Motor neuron (in vitro differentiated cells): ENCODE data around the gene DDX53. TPM values are rescaled to one million over a fixed set of nuclear protein-coding genes. Genes with fewer than 3 reads are reported as not detected.
A peak's percentile ranks its signal among the peaks of the same experiment; 100 is the strongest.

ENCODE experiments used
- ATAC-seq, 8 experiments: fragments of 200-7000 bp; cut with Tn5 transposase; replicated peaks in 6 of 8; 2 replicates each; pipeline ENCODE4 v1.8.0; 2021; ENCODE audit warnings: mild to moderate bottlenecking in 8 of 8, moderate library complexity in 8 of 8
- H3K27ac ChIP-seq, 2 donors: fragments of 250-450 bp; sonication (Bioruptor Pico); 2 replicates each; pipeline ENCODE4 v1.9.0; 2021; ENCODE audit warnings: antibody characterized with exemption in 2 of 2, mild to moderate bottlenecking in 2 of 2, moderate library complexity in 1 of 2
- H3K4me1 ChIP-seq, 2 donors: fragments of 250-450 bp; sonication (Bioruptor Pico); replicated peaks in 1 of 2; 2 replicates each; pipeline ENCODE4 v1.6.1; 2021; ENCODE audit warnings: antibody characterized with exemption in 2 of 2, mild to moderate bottlenecking in 2 of 2, moderate library complexity in 1 of 2
- H3K4me3 ChIP-seq, 5 donors: fragments of 250-450 bp; sonication (Bioruptor Pico); 2 replicates each; pipeline ENCODE4 v1.9.0; 2021; ENCODE audit warnings: antibody characterized with exemption in 5 of 5, mild to moderate bottlenecking in 5 of 5, moderate library complexity in 4 of 5
- WGBS, 10 experiments: fragments of 450-650 bp; shearing (Covaris generic); methylation state at CpG; one replicate each; pipeline ENCODE4 v1.0.0; 2022; 5-methylcytosine and 5-hydroxymethylcytosine counted together
- in situ Hi-C, 9 experiments: fragments of 400-800 bp; cut with MboI; loops; one replicate each; pipeline ENCODE4 v1.15.0; 2021; ENCODE audit warnings: low sequenced_read_pairs in 9 of 9, low pct_unique_long_range_greater_than_20kb in 2 of 9; ENCODE audit not compliant: unreplicated experiment in 9 of 9
- total RNA-seq, 8 experiments: library from RNA; unstranded; fragments of 300-600 nt; gene quantifications; 2 replicates each; pipeline versions ENCODE4 v1.2.3 to v1.2.4, GENCODE V29; 2022

DDX53 gene
- total RNA-seq, 8 experiments from 2014 or later, result 0.05 to 0.36 (median 0.09) TPM; not detected in 3

DNA sequence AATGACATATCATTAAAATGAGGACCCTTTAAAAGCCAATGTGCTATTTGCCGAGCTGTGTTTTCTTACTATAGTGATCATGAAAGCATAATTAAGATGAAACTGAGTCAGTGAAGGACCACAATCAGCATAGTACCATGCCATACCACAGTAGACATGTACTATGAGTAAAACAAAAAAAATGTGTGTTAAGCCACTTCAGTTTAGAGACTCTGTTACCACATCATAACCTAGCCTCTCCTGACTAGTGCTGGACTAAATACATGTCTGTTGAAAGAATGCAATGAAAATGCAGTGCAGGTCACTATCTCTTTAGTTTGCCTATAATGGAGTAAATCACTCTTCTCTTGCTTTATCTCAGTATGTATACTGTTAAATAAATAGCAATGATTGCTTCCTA lies 12.3 kb upstream of the DDX53 start:
- Histone ChIP-seq H3K27ac (no peak overlapping the region), H3K4me1 (no peaks in the 10 kb centered on the region), H3K4me3 (no peak overlapping the region)
- 57% methylated on average over 1 of the region's 1 CpG; no CpG with 5 or more reads in 9 of the 10 experiments for WGBS, 10 experiments
- peak in 1 of 8 experiments; percentile 23 for ATAC-seq
- in situ Hi-C loops, result no loop called here

DNA sequence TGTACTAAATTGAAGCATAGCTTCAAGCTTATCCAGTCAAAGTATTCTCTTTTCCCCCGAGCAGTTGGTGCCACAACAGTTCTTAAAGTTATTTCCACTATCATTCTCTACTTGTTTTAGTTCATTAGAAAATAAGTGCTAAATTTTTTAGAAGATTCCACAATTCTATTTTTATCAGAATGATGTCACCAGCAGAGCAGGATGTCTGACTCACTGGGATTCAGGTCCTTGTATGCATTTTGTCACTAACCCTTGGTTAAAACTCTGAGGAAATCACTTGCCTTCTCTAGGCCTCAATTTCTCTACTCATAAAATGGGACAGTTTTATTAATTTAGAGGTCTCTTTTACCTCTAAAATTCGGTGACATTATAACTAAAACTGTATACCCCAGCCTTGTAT lies 3.4 kb downstream of the DDX53 start:
- ATAC-seq, result peak in 1 of 8 experiments; percentile 39
- Histone ChIP-seq H3K4me3 (no peak overlapping the region), H3K4me1 (no peaks in the 10 kb centered on the region), H3K27ac (no peak overlapping the region)
- in situ Hi-C loops, result loop anchor here in 2 of 9 experiments (25.0 kb wide), 1 partner anchor 309 kb away; no protein-coding TSS in a partner anchor
- WGBS, 10 experiments, result 0 to 100% (median 38%) methylated on average over 1 to 2 of the region's 2 CpGs; no CpG with 5 or more reads in 2 of the 10 experiments

DNA sequence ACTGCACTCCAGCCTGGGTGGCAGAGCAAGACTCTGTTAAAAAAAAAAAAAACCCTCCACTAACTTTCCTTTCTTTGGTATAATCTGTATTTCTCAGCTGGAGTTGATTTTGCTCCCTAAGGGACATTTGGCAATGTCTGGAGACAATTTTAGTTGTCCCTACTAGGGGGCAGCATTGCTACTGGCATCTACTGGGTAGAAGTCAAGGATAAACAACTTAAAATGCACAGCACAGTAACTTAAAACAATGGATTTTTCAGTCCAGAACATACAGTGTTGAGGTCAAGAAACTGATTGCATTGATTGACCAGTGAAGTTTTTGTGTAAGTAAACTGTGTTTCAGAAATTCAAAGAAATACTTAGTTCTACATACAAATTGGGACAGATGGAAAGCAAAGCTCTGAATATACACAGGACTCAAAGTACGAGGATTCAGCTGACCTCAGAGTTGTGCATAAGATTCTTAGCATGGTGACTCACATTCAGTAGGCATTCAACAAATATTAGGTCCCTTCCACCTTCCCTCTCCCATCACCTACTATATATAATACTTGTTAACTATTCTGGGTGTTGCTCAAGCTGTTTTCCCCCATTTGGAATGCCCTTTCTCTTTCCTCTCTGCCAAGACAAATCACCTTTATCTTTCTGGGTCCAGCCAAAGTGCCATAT lies 8.8 kb downstream of the DDX53 start:
- in situ Hi-C loops, result loop anchor here in 2 of 9 experiments (25.0 kb wide), 1 partner anchor 304 kb away; no protein-coding TSS in a partner anchor

GRCh38 chrX:23012162-23012561 lies 12.4 kb downstream of the DDX53 start:
- ATAC-seq, result no peak
- Histone ChIP-seq H3K27ac (no peak overlapping the region), H3K4me1 (no peaks in the 10 kb centered on the region), H3K4me3 (no peak overlapping the region)
- in situ Hi-C loops, result loop anchor here in 2 of 9 experiments (25.0 kb wide), 1 partner anchor 300 kb away; no protein-coding TSS in a partner anchor
- 50 to 100% (median 77%) methylated on average over 1 to 2 of the region's 2 CpGs; no CpG with 5 or more reads in 6 of the 10 experiments for WGBS, 10 experiments

More for the DNA sequence above, 8.8 kb downstream of the DDX53 start:
- Histone ChIP-seq H3K27ac (no peak overlapping the region), H3K4me3 (no peak overlapping the region), H3K4me1 (no peaks in the 10 kb centered on the region)
- WGBS, 10 experiments, result 0 to 40% (median 0%) methylated on average over 1 of the region's 1 CpG; no CpG with 5 or more reads in 7 of the 10 experiments
- peak in 4 of 8 experiments; percentile 30 to 78 (median 49) for ATAC-seq

- no peak overlapping the region for H3K4me3 ChIP-seq
- no peak for ATAC-seq
- 0 to 100% (median 100%) methylated on average over 1 of the region's 1 CpG; no CpG with 5 or more reads in 7 of the 10 experiments for WGBS, 10 experiments
- in situ Hi-C loops, result loop anchor here in 2 of 9 experiments (25.0 kb wide), 1 partner anchor 300 kb away; no protein-coding TSS in a partner anchor
- no peaks in the 10 kb centered on the region for H3K4me1 ChIP-seq
- no peak overlapping the region for H3K27ac ChIP-seq
These were observed 12.9 kb downstream of the DDX53 start for GRCh38 chrX:23012636-23013035.

GRCh38 chrX:23013366-23013765 lies 13.6 kb downstream of the DDX53 start:
- peak in 2 of 8 experiments; percentile 35 to 48 for ATAC-seq
- Histone ChIP-seq H3K27ac (no peak overlapping the region), H3K4me1 (no peaks in the 10 kb centered on the region), H3K4me3 (no peak overlapping the region)
- WGBS, 10 experiments, result 0 to 57% (median 31%) methylated on average over 1 to 2 of the region's 2 CpGs; no CpG with 5 or more reads in 6 of the 10 experiments
- in situ Hi-C loops, result loop anchor here in 2 of 9 experiments (25.0 kb wide), 1 partner anchor 299 kb away; no protein-coding TSS in a partner anchor

DNA sequence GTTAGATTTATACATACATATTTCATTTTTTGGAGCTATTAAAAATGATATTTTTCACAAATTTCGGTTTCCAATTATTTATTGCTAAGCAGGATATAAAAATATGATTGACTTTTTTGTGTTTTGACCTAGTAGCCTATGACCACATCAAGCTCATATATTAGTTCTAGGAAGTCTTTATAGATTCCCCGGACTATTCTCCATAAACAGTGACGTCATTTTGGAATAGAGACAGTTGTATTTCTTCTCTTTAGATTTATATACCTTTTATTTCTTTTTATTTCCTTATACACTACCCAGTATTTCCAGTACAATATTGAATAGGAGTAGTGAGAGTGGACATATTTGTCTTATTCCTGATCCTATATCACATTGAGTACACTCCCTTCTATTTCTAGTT lies 31.8 kb downstream of the DDX53 start:
- Histone ChIP-seq H3K4me1 (no peaks in the 10 kb centered on the region), H3K4me3 (no peak overlapping the region), H3K27ac (no peak overlapping the region)
- ATAC-seq, result no peak
- 5 to 100% (median 50%) methylated on average over 1 to 3 of the region's 3 CpGs; no CpG with 5 or more reads in 4 of the 10 experiments for WGBS, 10 experiments
- in situ Hi-C loops, result no loop called here

- whole genome bisulfite sequencing, 10 experiments, result 57 to 73% methylated on average over 2 of the region's 3 CpGs; no CpG with 5 or more reads in 8 of the 10 experiments
- peaks cover 0 to 2% of the 10 kb centered on the region in 2 donors for H3K4me1 ChIP-seq
- ATAC-seq, result no peak
- H3K4me3 ChIP-seq, result no peak overlapping the region
- in situ Hi-C loops, result no loop called here
- no peak overlapping the region for H3K27ac ChIP-seq
These were observed 35.7 kb downstream of the DDX53 start for GRCh38 chrX:23035493-23035892.

GRCh38 chrX:23046443-23046842 lies 46.7 kb downstream of the DDX53 start:
- H3K4me1 ChIP-seq, result no peaks in the 10 kb centered on the region
- no peak overlapping the region for H3K4me3 ChIP-seq
- 0 to 100% (median 90%) methylated on average over 1 to 2 of the region's 2 CpGs; no CpG with 5 or more reads in 2 of the 10 experiments for WGBS, 10 experiments
- no peak overlapping the region for H3K27ac ChIP-seq
- no peak for ATAC-seq
- in situ Hi-C loops, result no loop called here

GRCh38 chrX:23048806-23049573 lies 49.2 kb downstream of the DDX53 start:
- WGBS, 10 experiments, result 0 to 69% (median 8%) methylated on average over 1 to 2 of the region's 2 CpGs; no CpG with 5 or more reads in 7 of the 10 experiments

DNA sequence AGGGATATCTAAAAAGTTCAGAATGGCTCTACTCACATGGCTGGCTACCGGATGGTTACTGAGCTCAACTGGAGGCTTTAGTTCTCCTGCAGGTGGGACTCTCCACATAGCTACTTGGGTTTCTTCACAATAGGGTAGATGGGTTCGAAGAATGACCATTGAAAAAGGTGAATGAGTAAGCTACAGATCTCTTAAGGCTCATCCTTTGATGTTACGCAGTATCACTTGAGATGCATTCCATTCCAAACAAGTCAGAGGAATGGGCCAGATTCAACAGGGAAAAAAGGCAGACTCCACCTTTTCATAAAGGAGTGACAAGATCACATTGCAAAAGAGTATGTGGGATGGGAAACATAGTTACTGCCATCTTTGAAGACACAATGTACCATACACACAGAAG lies 52.6 kb downstream of the DDX53 start:
- no peak overlapping the region for H3K4me3 ChIP-seq
- no peak for ATAC-seq
- WGBS, 10 experiments, result 0 to 100% (median 64%) methylated on average over 1 to 3 of the region's 3 CpGs; no CpG with 5 or more reads in 5 of the 10 experiments

More at GRCh38 chrX:23048806-23049573, 49.2 kb downstream of the DDX53 start:
- no peak for ATAC-seq
- in situ Hi-C loops, result no loop called here
- Histone ChIP-seq H3K4me3 (no peak overlapping the region), H3K27ac (no peak overlapping the region), H3K4me1 (no peaks in the 10 kb centered on the region)

More for the DNA sequence above, 52.6 kb downstream of the DDX53 start:
- Histone ChIP-seq H3K4me1 (no peaks in the 10 kb centered on the region), H3K27ac (no peak overlapping the region)
- in situ Hi-C loops, result no loop called here
